Islet precursor cell (in vitro differentiated cells): ENCODE data around the gene TRMT61A.

Source experiments
- DNase-seq: peaks from one replicate; pipeline ENCODE4 v3.0.0-alpha.2; 2018

TRMT61A gene

GRCh38 chr14:103569408-103569807 lies 40.4 kb downstream of the TRMT61A start:
- DNase-seq = no peak

GRCh38 chr14:103574104-103574503 lies 45.1 kb downstream of the TRMT61A start:
- no peak for DNase-seq

- DNase-seq = no peak
Measured at GRCh38 chr14:103574707-103575285, 45.8 kb downstream of the TRMT61A start.

GRCh38 chr14:103576371-103577024 lies 47.5 kb downstream of the TRMT61A start:
- DNase-seq = peak; percentile 89

- no peak for DNase-seq
Measured at GRCh38 chr14:103578401-103579075, 49.5 kb downstream of the TRMT61A start.

GRCh38 chr14:103581206-103581605 lies 52.2 kb downstream of the TRMT61A start:
- no peak for DNase-seq

- DNase-seq = no peak
Measured at GRCh38 chr14:103581954-103582703, 53.1 kb downstream of the TRMT61A start.

- no peak for DNase-seq
Measured at GRCh38 chr14:103584326-103584915, 55.4 kb downstream of the TRMT61A start.
